HepG2 (cell line): ENCODE results near the gene ARTN. TPM values are rescaled to one million over a fixed set of nuclear protein-coding genes. Genes with fewer than 3 reads are reported as not detected.
A peak's percentile ranks its signal among the peaks of the same experiment; 100 is the strongest.

ENCODE experiments used
- ATAC-seq: fragments of 200-7000 bp; cut with Tn5 transposase; 3 replicates; pipeline ENCODE4 v1.9.1; 2020; ENCODE audit warnings: mild to moderate bottlenecking, moderate library complexity
- BruUV-seq: library from RNA; stranded (reverse); fragments of 400-500 nt; replicated peaks from 2 replicates; lab custom pipeline; 2021; lab: Mats Ljungman, UMichigan
- CTCF ChIA-PET: fragments of 300-600 bp; formaldehyde crosslinking; extraction: SDS; loops from one replicate; lab custom pipeline; 2021; ENCODE audit warnings: low total read pairs, inconsistent platforms, low intra/inter-chr PET ratio; lab: Yijun Ruan, JAX
- POLR2A ChIA-PET: fragments of 350-600 bp; sonication (Branson Sonifier 250); formaldehyde crosslinking; loops from one replicate; lab custom pipeline; 2020; ENCODE audit warnings: antibody characterized with exemption, inconsistent platforms; lab: Yijun Ruan, JAX
- DNase-seq: peaks from one replicate; pipeline ENCODE4 v3.0.0-alpha.2; 2015; ENCODE audit warnings: low spot score
- FAIRE-seq: peaks from 3 replicates; lab custom pipeline; 2011; peaks lifted over from hg19 to GRCh38; lab: Jason Lieb, UNC
- H2AFZ ChIP-seq: one replicate; pipeline ENCODE4 v1.6.1; 2011; ENCODE audit warnings: low read length, inconsistent platforms
- H3K27ac ChIP-seq: fragments of 300-600 bp; 3 replicates; pipeline ENCODE4 v1.8.0; 2011; ENCODE audit warnings: mixed run types, mild to moderate bottlenecking, mixed read lengths, low read length, inconsistent platforms; ENCODE audit not compliant: insufficient read depth; ENCODE audit errors: extremely low read length
- H3K27me3 ChIP-seq, 2 experiments: fragments of 200-600 bp in 1 of 2; 2 replicates in 1 of 2; 3 replicates in 1 of 2; pipeline versions ENCODE4 v1.6.0 to v1.8.0; 2011; ENCODE audit warnings: low read length in 2 of 2, mild to moderate bottlenecking in 2 of 2, moderate library complexity in 2 of 2, inconsistent platforms in 1 of 2; ENCODE audit not compliant: insufficient read depth in 2 of 2, control insufficient read depth in 1 of 2
- H3K36me3 ChIP-seq, 2 experiments: fragments of 200-600 bp in 1 of 2; replicated peaks in 1 of 2; 2 replicates in 1 of 2; 3 replicates in 1 of 2; pipeline versions ENCODE4 v1.5.1 to v1.8.0; 2011; ENCODE audit warnings: low read length in 2 of 2, inconsistent platforms in 1 of 2; ENCODE audit not compliant: insufficient read depth in 2 of 2, control insufficient read depth in 1 of 2
- H3K4me1 ChIP-seq: 2 replicates; pipeline ENCODE4 v1.5.1; 2012; ENCODE audit warnings: low read length, inconsistent platforms; ENCODE audit not compliant: insufficient read depth
- H3K4me2 ChIP-seq: 2 replicates; pipeline ENCODE4 v1.6.0; 2011; ENCODE audit warnings: low read depth, low read length, inconsistent platforms
- H3K4me3 ChIP-seq, 3 experiments: fragments of 200-600 bp in 1 of 3; sonication (generic), shearing (Covaris generic) in 1 of 3; replicated peaks in 1 of 3; 2 replicates each; pipeline ENCODE4 v1.5.1; 2011 to 2016; ENCODE audit warnings: low read length in 3 of 3, inconsistent platforms in 2 of 3, low read depth in 2 of 3, mild to moderate bottlenecking in 2 of 3, control low read depth in 1 of 3, mixed read lengths in 1 of 3; ENCODE audit not compliant: insufficient read depth in 1 of 3
- H3K79me2 ChIP-seq: one replicate; pipeline ENCODE4 v1.6.1; 2011; ENCODE audit warnings: low read length, inconsistent platforms; ENCODE audit not compliant: insufficient read depth
- H3K9ac ChIP-seq: 2 replicates; pipeline ENCODE4 v1.6.0; 2011; ENCODE audit warnings: mild to moderate bottlenecking, low read depth, low read length, inconsistent platforms; ENCODE audit not compliant: insufficient read depth
- H3K9me3 ChIP-seq: 2 replicates; pipeline ENCODE4 v1.5.1; 2012; ENCODE audit warnings: mild to moderate bottlenecking, low read length
- H4K20me1 ChIP-seq: 2 replicates; pipeline ENCODE4 v1.6.0; 2011; ENCODE audit warnings: inconsistent platforms, mild to moderate bottlenecking, low read length, moderate library complexity; ENCODE audit not compliant: insufficient read depth
- CEBPB ChIP-seq: IDR thresholded peaks from 2 replicates; pipeline ENCODE4 v1.6.1; 2011; ENCODE audit warnings: low read depth, low read length, improper control_type of control experiment, borderline replicate concordance
- CHD2 ChIP-seq: IDR thresholded peaks from 2 replicates; pipeline ENCODE4 v1.6.1; 2011; ENCODE audit warnings: low read depth, low read length, improper control_type of control experiment
- ESRRA ChIP-seq: sonication (generic); formaldehyde crosslinking; IDR thresholded peaks from 2 replicates; pipeline ENCODE4 v1.5.1; 2020; ENCODE audit warnings: mild to moderate bottlenecking, low read depth, missing genetic modification reagents
- KLF12 ChIP-seq: sonication (generic); formaldehyde crosslinking; IDR thresholded peaks from 2 replicates; pipeline ENCODE4 v1.4.0; 2020; ENCODE audit warnings: missing genetic modification reagents, borderline replicate concordance
- MXI1 ChIP-seq: IDR thresholded peaks from 3 replicates; pipeline ENCODE4 v1.6.1; 2012; ENCODE audit warnings: low read depth, low read length, inconsistent platforms, borderline replicate concordance
- SUZ12 ChIP-seq: fragments of 150-350 bp; IDR thresholded peaks from 2 replicates; pipeline ENCODE4 v1.6.1; 2014; ENCODE audit warnings: low read depth, low read length
- ZNF329 ChIP-seq: sonication (generic); formaldehyde crosslinking; IDR thresholded peaks from 2 replicates; pipeline ENCODE4 v1.9.0; 2021; ENCODE audit warnings: low read depth, mild to moderate bottlenecking, missing genetic modification reagents
- ZNF639 ChIP-seq: conservative IDR thresholded peaks from 2 replicates; pipeline ENCODE4 v1.6.1; 2018; ENCODE audit warnings: missing genetic modification reagents
- ZNF770 ChIP-seq: sonication (generic); formaldehyde crosslinking; IDR thresholded peaks from 2 replicates; pipeline ENCODE4 v1.5.0; 2020; ENCODE audit warnings: mild to moderate bottlenecking, missing genetic modification reagents
- WGBS: methylation state at CpG from one replicate; pipeline ENCODE4 v1.1.6; 2017; ENCODE audit warnings: low lambda C conversion rate; 5-methylcytosine and 5-hydroxymethylcytosine counted together
- in situ Hi-C: cut with HindIII; loops from 2 replicates; pipeline ENCODE4 v1.10.0; 2017; ENCODE audit warnings: low pct_unique_long_range_greater_than_20kb; ENCODE audit not compliant: extremely low pct_ligation_motif_present
- intact Hi-C: fragments of 100-400 bp; cut with micrococcal nuclease; formaldehyde crosslinking; loops from one replicate; pipeline ENCODE4 v1.10.0; 2022; ENCODE audit not compliant: unreplicated experiment
- polyA plus RNA-seq, 8 experiments: library from polyadenylated mRNA; depleted of rRNA in 3 of 8; stranded (reverse) in 7 of 8; unstranded in 1 of 8; fragments of >200 nt; fragmentation: Illumina TruSeq in 4 of 8; extraction: Trizol in 4 of 8; gene quantifications; 2 replicates each; pipeline versions ENCODE4 v1.2.1 to v1.2.3, GENCODE V29; 2011 to 2016; ENCODE audit warnings: low read depth in 4 of 8, missing spikeins in 1 of 8, mixed read lengths in 1 of 8; ENCODE audit not compliant: insufficient read depth in 1 of 8
- total RNA-seq, 5 experiments: library from RNA; depleted of rRNA; stranded (reverse); fragments of >200 nt; fragmentation: Illumina TruSeq; extraction: Trizol; gene quantifications; 2 replicates each; pipeline ENCODE4 v1.2.3, GENCODE V29; 2016; ENCODE audit warnings: low read depth in 1 of 5
- TF ChIP-seq, protein P1 (sequence below): sonication (generic); formaldehyde crosslinking; IDR thresholded peaks from 2 replicates; pipeline ENCODE4 v1.5.0; 2020; ENCODE audit warnings: mild to moderate bottlenecking, missing genetic modification reagents, borderline replicate concordance
- TF ChIP-seq, protein P2 (sequence below): sonication (generic); formaldehyde crosslinking; IDR thresholded peaks from 2 replicates; pipeline ENCODE4 v1.4.0; 2020; ENCODE audit warnings: missing genetic modification reagents

Gene ARTN
- total and polyA plus RNA-seq, 2 of the 13 experiments (the other 11 are each of a cell fraction or from before 2014, with no cell fraction given) = 0.11 to 0.62 TPM

DNA sequence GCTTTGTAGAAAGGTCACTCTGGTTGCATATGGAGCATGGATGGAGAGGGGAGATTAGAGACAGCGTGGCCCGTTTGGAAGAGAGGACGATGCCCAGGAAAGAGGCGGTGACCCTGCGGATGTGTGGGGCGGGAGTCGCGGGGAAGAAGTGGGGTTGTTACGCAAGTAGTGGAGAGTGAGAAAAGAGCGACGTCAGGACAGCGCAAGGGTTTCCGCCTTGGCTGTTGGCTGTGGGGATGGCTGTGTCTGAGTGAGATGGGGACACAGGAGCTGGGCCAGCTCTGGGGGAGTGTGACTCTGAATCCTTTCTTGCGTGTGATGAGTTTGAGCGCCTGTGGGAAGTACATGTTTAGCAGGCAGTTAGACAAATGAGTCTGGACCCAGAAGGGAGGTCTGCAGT lies 49.2 kb downstream of the ARTN start:
- Histone ChIP-seq H3K79me2 (peaks cover 30% of the 10 kb centered on the region), H2AFZ (no peak overlapping the region), H4K20me1 (no peaks in the 10 kb centered on the region), H3K4me3 (no peak overlapping the region), H3K27ac (no peak overlapping the region), H3K27me3 (no peaks in the 10 kb centered on the region), H3K4me2 (no peak overlapping the region), H3K4me1 (peaks cover 73% of the 10 kb centered on the region), H3K9ac (no peak overlapping the region), H3K9me3 (no peaks in the 10 kb centered on the region), H3K36me3 (peaks cover 17 to 38% of the 10 kb centered on the region in 2 experiments; a peak in 4 of 5 replicates)
- in situ Hi-C loops = no loop called here
- BruUV-seq = no TSS peak
- POLR2A ChIA-PET = interaction anchor here (1.0 kb wide), 1 partner anchor 13 kb away, joined by 3 read pairs; the partner anchor contains the start of gene DPH2
- WGBS = 93% methylated on average over 15 of the region's 15 CpGs
- CTCF ChIA-PET = no interaction called here
- no peak for ATAC-seq
- intact Hi-C loops = no loop called here
- FAIRE-seq = no peak
- DNase-seq = no peak
- TF ChIP-seq, protein P1, sequence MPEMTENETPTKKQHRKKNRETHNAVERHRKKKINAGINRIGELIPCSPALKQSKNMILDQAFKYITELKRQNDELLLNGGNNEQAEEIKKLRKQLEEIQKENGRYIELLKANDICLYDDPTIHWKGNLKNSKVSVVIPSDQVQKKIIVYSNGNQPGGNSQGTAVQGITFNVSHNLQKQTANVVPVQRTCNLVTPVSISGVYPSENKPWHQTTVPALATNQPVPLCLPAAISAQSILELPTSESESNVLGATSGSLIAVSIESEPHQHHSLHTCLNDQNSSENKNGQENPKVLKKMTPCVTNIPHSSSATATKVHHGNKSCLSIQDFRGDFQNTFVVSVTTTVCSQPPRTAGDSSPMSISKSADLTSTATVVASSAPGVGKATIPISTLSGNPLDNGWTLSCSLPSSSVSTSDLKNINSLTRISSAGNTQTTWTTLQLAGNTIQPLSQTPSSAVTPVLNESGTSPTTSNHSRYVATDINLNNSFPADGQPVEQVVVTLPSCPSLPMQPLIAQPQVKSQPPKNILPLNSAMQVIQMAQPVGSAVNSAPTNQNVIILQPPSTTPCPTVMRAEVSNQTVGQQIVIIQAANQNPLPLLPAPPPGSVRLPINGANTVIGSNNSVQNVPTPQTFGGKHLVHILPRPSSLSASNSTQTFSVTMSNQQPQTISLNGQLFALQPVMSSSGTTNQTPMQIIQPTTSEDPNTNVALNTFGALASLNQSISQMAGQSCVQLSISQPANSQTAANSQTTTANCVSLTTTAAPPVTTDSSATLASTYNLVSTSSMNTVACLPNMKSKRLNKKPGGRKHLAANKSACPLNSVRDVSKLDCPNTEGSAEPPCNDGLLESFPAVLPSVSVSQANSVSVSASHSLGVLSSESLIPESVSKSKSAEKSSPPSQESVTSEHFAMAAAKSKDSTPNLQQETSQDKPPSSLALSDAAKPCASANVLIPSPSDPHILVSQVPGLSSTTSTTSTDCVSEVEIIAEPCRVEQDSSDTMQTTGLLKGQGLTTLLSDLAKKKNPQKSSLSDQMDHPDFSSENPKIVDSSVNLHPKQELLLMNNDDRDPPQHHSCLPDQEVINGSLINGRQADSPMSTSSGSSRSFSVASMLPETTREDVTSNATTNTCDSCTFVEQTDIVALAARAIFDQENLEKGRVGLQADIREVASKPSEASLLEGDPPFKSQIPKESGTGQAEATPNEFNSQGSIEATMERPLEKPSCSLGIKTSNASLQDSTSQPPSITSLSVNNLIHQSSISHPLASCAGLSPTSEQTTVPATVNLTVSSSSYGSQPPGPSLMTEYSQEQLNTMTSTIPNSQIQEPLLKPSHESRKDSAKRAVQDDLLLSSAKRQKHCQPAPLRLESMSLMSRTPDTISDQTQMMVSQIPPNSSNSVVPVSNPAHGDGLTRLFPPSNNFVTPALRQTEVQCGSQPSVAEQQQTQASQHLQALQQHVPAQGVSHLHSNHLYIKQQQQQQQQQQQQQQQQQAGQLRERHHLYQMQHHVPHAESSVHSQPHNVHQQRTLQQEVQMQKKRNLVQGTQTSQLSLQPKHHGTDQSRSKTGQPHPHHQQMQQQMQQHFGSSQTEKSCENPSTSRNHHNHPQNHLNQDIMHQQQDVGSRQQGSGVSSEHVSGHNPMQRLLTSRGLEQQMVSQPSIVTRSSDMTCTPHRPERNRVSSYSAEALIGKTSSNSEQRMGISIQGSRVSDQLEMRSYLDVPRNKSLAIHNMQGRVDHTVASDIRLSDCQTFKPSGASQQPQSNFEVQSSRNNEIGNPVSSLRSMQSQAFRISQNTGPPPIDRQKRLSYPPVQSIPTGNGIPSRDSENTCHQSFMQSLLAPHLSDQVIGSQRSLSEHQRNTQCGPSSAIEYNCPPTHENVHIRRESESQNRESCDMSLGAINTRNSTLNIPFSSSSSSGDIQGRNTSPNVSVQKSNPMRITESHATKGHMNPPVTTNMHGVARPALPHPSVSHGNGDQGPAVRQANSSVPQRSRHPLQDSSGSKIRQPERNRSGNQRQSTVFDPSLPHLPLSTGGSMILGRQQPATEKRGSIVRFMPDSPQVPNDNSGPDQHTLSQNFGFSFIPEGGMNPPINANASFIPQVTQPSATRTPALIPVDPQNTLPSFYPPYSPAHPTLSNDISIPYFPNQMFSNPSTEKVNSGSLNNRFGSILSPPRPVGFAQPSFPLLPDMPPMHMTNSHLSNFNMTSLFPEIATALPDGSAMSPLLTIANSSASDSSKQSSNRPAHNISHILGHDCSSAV (CRISPR knock-in tag) = no peak
- no peak for TF ChIP-seq ESRRA (CRISPR knock-in tag)
- no peak for TF ChIP-seq ZNF329 (CRISPR knock-in tag)
- no peak for TF ChIP-seq KLF12
- TF ChIP-seq CEBPB = peak; percentile 21; the same call in 1 of the 2 replicates
- TF ChIP-seq MXI1 = no peak
- TF ChIP-seq CHD2 = no peak
- TF ChIP-seq, protein P2, sequence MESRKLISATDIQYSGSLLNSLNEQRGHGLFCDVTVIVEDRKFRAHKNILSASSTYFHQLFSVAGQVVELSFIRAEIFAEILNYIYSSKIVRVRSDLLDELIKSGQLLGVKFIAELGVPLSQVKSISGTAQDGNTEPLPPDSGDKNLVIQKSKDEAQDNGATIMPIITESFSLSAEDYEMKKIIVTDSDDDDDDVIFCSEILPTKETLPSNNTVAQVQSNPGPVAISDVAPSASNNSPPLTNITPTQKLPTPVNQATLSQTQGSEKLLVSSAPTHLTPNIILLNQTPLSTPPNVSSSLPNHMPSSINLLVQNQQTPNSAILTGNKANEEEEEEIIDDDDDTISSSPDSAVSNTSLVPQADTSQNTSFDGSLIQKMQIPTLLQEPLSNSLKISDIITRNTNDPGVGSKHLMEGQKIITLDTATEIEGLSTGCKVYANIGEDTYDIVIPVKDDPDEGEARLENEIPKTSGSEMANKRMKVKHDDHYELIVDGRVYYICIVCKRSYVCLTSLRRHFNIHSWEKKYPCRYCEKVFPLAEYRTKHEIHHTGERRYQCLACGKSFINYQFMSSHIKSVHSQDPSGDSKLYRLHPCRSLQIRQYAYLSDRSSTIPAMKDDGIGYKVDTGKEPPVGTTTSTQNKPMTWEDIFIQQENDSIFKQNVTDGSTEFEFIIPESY = peak; percentile 42; the same call in 1 of the 2 replicates
- TF ChIP-seq ZNF639 (CRISPR knock-in tag) = no peak
- TF ChIP-seq ZNF770 (CRISPR knock-in tag) = no peak
- no peak for TF ChIP-seq SUZ12
